22Rv1 (cell line): ENCODE data around the gene AATK.

Source experiments
- ZFX ChIP-seq: fragments of 450-650 bp; IDR thresholded peaks from 2 replicates; pipeline ENCODE4 v1.6.1; 2017; ENCODE audit warnings: antibody characterized with exemption, borderline replicate concordance
- TF ChIP-seq, protein P1 (sequence below): fragments of 450-650 bp; IDR thresholded peaks from 2 replicates; pipeline ENCODE4 v1.5.1; 2017; ENCODE audit warnings: mild to moderate bottlenecking

DNA sequence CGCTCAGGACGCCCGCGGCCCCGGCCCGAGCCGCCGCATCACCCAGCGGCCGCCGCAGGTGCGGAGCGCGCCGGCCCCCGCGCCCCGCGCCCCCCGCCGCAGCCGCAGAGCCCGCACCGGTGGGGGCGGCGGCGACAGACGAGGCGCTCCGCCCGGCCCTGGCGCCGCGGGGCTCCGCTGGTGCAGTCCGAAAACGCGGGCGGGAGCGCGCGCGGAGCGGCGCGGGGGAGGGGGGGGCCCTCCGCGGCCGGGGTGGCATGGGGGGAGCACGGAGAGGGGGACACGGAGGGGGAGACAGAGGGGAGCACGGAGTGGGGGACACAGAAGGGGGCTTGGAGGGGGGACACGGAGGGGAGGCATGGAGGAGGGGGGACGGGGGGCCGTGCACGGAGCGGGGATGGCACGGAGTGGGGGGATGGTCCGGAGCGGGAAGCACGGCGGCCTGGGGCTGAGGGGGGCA, at the start of gene AATK:
- TF ChIP-seq, protein P1, sequence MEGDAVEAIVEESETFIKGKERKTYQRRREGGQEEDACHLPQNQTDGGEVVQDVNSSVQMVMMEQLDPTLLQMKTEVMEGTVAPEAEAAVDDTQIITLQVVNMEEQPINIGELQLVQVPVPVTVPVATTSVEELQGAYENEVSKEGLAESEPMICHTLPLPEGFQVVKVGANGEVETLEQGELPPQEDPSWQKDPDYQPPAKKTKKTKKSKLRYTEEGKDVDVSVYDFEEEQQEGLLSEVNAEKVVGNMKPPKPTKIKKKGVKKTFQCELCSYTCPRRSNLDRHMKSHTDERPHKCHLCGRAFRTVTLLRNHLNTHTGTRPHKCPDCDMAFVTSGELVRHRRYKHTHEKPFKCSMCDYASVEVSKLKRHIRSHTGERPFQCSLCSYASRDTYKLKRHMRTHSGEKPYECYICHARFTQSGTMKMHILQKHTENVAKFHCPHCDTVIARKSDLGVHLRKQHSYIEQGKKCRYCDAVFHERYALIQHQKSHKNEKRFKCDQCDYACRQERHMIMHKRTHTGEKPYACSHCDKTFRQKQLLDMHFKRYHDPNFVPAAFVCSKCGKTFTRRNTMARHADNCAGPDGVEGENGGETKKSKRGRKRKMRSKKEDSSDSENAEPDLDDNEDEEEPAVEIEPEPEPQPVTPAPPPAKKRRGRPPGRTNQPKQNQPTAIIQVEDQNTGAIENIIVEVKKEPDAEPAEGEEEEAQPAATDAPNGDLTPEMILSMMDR, result no peak
- no peak for TF ChIP-seq ZFX
